Stomach (tissue), 9 donors: Measurements from ENCODE around the gene PGM5. TPM values are rescaled to one million over a fixed set of nuclear protein-coding genes. Genes with fewer than 3 reads are reported as not detected.

ENCODE experiments used
- DNase-seq, 2 donors: peaks; one replicate each; pipeline versions ENCODE4 v3.0.0 to v3.0.0-alpha.2; 2013 to 2019
- H3K27ac ChIP-seq, 5 donors: fragments of 200-600 bp in 4 of 5; sonication (generic) in 4 of 5; one replicate each; pipeline ENCODE4 v1.5.1; 2013 to 2019; ENCODE audit warnings: mild to moderate bottlenecking in 1 of 5, moderate library complexity in 1 of 5
- H3K27me3 ChIP-seq, 3 donors: fragments of 200-600 bp; sonication (generic); one replicate each; pipeline ENCODE4 v1.5.1; 2017 to 2019; ENCODE audit warnings: mixed run types in 1 of 3
- H3K36me3 ChIP-seq, 4 donors: fragments of 200-600 bp; sonication (generic); 1 replicate in 3 of 4; 2 replicates in 1 of 4; pipeline ENCODE4 v1.5.1; 2016 to 2019
- H3K4me1 ChIP-seq, 4 donors: fragments of 200-600 bp; sonication (generic); one replicate each; pipeline ENCODE4 v1.5.1; 2016 to 2019
- H3K4me3 ChIP-seq, 4 donors: fragments of 200-600 bp; sonication (generic) in 3 of 4; one replicate each; pipeline ENCODE4 v1.5.1; 2016 to 2019; ENCODE audit warnings: mild to moderate bottlenecking in 1 of 4
- H3K9me3 ChIP-seq, 4 donors: fragments of 200-600 bp; sonication (generic); one replicate each; pipeline ENCODE4 v1.5.1; 2016 to 2019
- EP300 ChIP-seq: sonication (generic); formaldehyde crosslinking; IDR thresholded peaks from one replicate; pipeline ENCODE4 v1.6.1; 2017; ENCODE audit warnings: antibody characterized with exemption
- POLR2A ChIP-seq, 4 donors: fragments of 450-650 bp; IDR thresholded peaks; one replicate each; pipeline ENCODE4 v1.6.1; 2016; ENCODE audit warnings: antibody characterized with exemption in 4 of 4, control low read depth in 2 of 4, mild to moderate bottlenecking in 1 of 4, moderate library complexity in 1 of 4
- POLR2AphosphoS5 ChIP-seq, 3 donors: sonication (generic); formaldehyde crosslinking; IDR thresholded peaks; one replicate each; pipeline ENCODE4 v1.6.1; 2016; ENCODE audit warnings: antibody characterized with exemption in 3 of 3
- WGBS, 5 donors: extraction: QIAGEN DNeasy Blood & Tissue Kit in 3 of 5; methylation state at CpG; one replicate each; pipeline versions ENCODE4 v1.1.5 to v1.1.7; 2013 to 2018; 5-methylcytosine and 5-hydroxymethylcytosine counted together
- intact Hi-C: fragments of 100-400 bp; cut with DNase I; formaldehyde crosslinking; loops from one replicate; pipeline ENCODE4 v1.15.1; 2023; ENCODE audit warnings: low total_unique reads
- polyA plus RNA-seq, 3 donors: library from polyadenylated mRNA; stranded (reverse); fragments of 200-250 nt; gene quantifications; one replicate each; pipeline ENCODE4 v1.2.3, GENCODE V29; 2013
- total RNA-seq, 5 donors: library from RNA; depleted of rRNA; stranded (reverse); fragments of >200 nt; gene quantifications; one replicate each; pipeline versions ENCODE4 v1.1.0 to v1.2.3, GENCODE V29; 2014 to 2016
- TF ChIP-seq, protein P1 (sequence below), 7 experiments: fragments of 450-650 bp in 4 of 7; fragments of 200-600 bp in 3 of 7; sonication (generic) in 3 of 7; IDR thresholded peaks; one replicate each; pipeline ENCODE4 v1.5.1; 2016 to 2019; ENCODE audit warnings: antibody characterized with exemption in 7 of 7, control low read depth in 2 of 7, mild to moderate bottlenecking in 1 of 7
- donor health status: healthy with polysubstance abuse.
- donor health status: Bipolar disorder and iron deficiency.
- donor health status: healthy.

Gene PGM5
- total and polyA plus RNA-seq, 8 donors = 10.6 to 145 (median 62.2) TPM

- Histone ChIP-seq H3K4me3 (no peak overlapping the region), H3K27ac (peak overlapping the region in 1 of 5 donors; percentile 7), H3K36me3 (no peaks in the 10 kb centered on the region), H3K4me1 (peaks cover 0 to 15% (median 8%) of the 10 kb centered on the region in 4 donors), H3K9me3 (no peaks in the 10 kb centered on the region), H3K27me3 (no peaks in the 10 kb centered on the region)
- WGBS, 5 donors = 65 to 79% (median 74%) methylated on average over 2 of the region's 2 CpGs
- intact Hi-C loops = no loop called here
- DNase-seq = no peak
- no peak for TF ChIP-seq POLR2AphosphoS5 (IDR thresholded peaks at IDR 0.05)
- no peak for TF ChIP-seq EP300
- TF ChIP-seq, protein P1, sequence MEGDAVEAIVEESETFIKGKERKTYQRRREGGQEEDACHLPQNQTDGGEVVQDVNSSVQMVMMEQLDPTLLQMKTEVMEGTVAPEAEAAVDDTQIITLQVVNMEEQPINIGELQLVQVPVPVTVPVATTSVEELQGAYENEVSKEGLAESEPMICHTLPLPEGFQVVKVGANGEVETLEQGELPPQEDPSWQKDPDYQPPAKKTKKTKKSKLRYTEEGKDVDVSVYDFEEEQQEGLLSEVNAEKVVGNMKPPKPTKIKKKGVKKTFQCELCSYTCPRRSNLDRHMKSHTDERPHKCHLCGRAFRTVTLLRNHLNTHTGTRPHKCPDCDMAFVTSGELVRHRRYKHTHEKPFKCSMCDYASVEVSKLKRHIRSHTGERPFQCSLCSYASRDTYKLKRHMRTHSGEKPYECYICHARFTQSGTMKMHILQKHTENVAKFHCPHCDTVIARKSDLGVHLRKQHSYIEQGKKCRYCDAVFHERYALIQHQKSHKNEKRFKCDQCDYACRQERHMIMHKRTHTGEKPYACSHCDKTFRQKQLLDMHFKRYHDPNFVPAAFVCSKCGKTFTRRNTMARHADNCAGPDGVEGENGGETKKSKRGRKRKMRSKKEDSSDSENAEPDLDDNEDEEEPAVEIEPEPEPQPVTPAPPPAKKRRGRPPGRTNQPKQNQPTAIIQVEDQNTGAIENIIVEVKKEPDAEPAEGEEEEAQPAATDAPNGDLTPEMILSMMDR (IDR thresholded peaks at IDR 0.05) = no peak
- TF ChIP-seq POLR2A (IDR thresholded peaks at IDR 0.05) = no peak
Observed at GRCh38 chr9:68472119-68472518, 115.7 kb downstream of the PGM5 start.

DNA sequence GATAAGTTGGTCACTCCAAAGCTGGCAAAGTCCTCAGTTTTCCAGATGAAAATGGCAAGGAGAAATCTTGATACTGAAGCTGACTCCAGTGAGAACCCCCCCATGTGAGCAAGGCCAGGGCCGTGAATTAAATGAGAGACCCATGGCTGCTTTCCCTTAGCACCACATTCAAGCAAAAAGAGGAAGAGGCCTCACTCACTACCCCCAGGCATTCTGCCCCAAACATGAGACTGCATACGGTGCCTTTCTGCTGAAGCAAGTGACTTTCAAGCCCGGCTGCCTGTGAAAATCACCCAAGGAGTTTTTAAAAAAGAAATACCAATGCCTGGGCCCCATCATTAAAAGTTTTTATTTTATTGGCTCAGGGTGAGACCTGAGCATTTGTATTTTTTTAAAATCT is 117.4 kb downstream of the PGM5 start:
- WGBS, 5 donors = 63 to 91% (median 77%) methylated on average over 3 of the region's 3 CpGs
- intact Hi-C loops = no loop called here
- no peak for DNase-seq

DNA sequence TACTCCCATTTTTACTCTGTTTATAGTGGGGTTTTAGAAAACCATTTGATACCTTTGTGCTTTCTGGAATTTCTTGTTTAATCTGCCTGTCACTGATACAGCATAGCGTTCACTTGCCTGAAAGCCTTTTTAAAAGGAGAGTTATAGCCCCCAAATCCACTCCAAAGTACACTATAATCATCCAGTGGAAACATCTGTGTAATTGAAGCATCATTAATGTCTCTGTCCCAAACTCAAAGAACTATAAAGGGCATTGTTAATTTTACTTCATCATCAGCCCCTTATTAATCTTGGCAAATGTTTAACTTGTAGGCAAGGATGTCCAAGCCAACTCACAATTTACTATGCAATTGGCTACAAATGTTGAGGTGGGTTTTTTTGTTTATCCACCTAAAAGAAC is 120.0 kb downstream of the PGM5 start:
- WGBS, 5 donors = 31 to 47% (median 42%) methylated on average over 1 of the region's 1 CpG
- intact Hi-C loops = no loop called here
- peak overlapping the region in 3 of 5 donors; percentile 19 to 34 (median 20) for H3K27ac ChIP-seq

More for the DNA sequence above, 117.4 kb downstream of the PGM5 start:
- no peaks in the 10 kb centered on the region for H3K36me3 ChIP-seq
- no peaks in the 10 kb centered on the region for H3K27me3 ChIP-seq
- H3K4me1 ChIP-seq = peaks cover 0 to 26% (median 10%) of the 10 kb centered on the region in 4 donors
- no peaks in the 10 kb centered on the region for H3K9me3 ChIP-seq
- TF ChIP-seq, protein P1 (IDR thresholded peaks at IDR 0.05) = no peak
- no peak for TF ChIP-seq EP300
- no peak overlapping the region for H3K4me3 ChIP-seq
- peak overlapping the region in 1 of 5 donors; percentile 43 for H3K27ac ChIP-seq

GRCh38 chr9:68476847-68477246 is 120.4 kb downstream of the PGM5 start:
- 40 to 67% (median 56%) methylated on average over 2 of the region's 2 CpGs for WGBS, 5 donors
- no peak overlapping the region for H3K4me3 ChIP-seq

More for the DNA sequence above, 120.0 kb downstream of the PGM5 start:
- no peak overlapping the region for H3K4me3 ChIP-seq
- no peak for DNase-seq
- H3K36me3 ChIP-seq = peaks cover 0 to 6% (median 1%) of the 10 kb centered on the region in 4 donors
- H3K4me1 ChIP-seq = peaks cover 0 to 38% (median 16%) of the 10 kb centered on the region in 4 donors
- H3K27me3 ChIP-seq = no peaks in the 10 kb centered on the region
- TF ChIP-seq EP300 (no peak), POLR2AphosphoS5 (IDR thresholded peaks at IDR 0.05) (no peak), POLR2A (IDR thresholded peaks at IDR 0.05) (no peak)
- TF ChIP-seq, protein P1 (IDR thresholded peaks at IDR 0.05) = no peak
- H3K9me3 ChIP-seq = no peaks in the 10 kb centered on the region

More at GRCh38 chr9:68476847-68477246, 120.4 kb downstream of the PGM5 start:
- H3K27ac ChIP-seq = peak overlapping the region in 3 of 5 donors; percentile 19 to 34 (median 20)
- intact Hi-C loops = no loop called here
- peak in 1 of 2 donors; percentile 55 for DNase-seq
- no peaks in the 10 kb centered on the region for H3K27me3 ChIP-seq
- peaks cover 0 to 38% (median 16%) of the 10 kb centered on the region in 4 donors for H3K4me1 ChIP-seq
- H3K36me3 ChIP-seq = peaks cover 0 to 6% (median 1%) of the 10 kb centered on the region in 4 donors
- H3K9me3 ChIP-seq = no peaks in the 10 kb centered on the region
- TF ChIP-seq EP300 (no peak), POLR2A (IDR thresholded peaks at IDR 0.05) (no peak), POLR2AphosphoS5 (IDR thresholded peaks at IDR 0.05) (no peak)
- TF ChIP-seq, protein P1 (IDR thresholded peaks at IDR 0.05) = no peak
